Suprapubic skin (tissue), 4 donors: ENCODE data around the gene CLCNKB.

Source experiments
- POLR2A ChIP-seq, 2 donors: fragments of 450-650 bp; IDR thresholded peaks; one replicate each; pipeline ENCODE4 v1.6.1; 2017; ENCODE audit warnings: antibody characterized with exemption in 2 of 2, mild to moderate bottlenecking in 2 of 2, moderate library complexity in 2 of 2
- POLR2AphosphoS5 ChIP-seq, 3 donors: sonication (generic); formaldehyde crosslinking; IDR thresholded peaks; one replicate each; pipeline ENCODE4 v1.6.1; 2017; ENCODE audit warnings: antibody characterized with exemption in 3 of 3
- TF ChIP-seq, protein P1 (sequence below), 2 donors: fragments of 200-600 bp in 1 of 2; fragments of 450-650 bp in 1 of 2; sonication (generic) in 1 of 2; IDR thresholded peaks; one replicate each; pipeline ENCODE4 v1.5.1; 2016 to 2019; ENCODE audit warnings: antibody characterized with exemption in 2 of 2, mild to moderate bottlenecking in 1 of 2, moderate library complexity in 1 of 2

DNA sequence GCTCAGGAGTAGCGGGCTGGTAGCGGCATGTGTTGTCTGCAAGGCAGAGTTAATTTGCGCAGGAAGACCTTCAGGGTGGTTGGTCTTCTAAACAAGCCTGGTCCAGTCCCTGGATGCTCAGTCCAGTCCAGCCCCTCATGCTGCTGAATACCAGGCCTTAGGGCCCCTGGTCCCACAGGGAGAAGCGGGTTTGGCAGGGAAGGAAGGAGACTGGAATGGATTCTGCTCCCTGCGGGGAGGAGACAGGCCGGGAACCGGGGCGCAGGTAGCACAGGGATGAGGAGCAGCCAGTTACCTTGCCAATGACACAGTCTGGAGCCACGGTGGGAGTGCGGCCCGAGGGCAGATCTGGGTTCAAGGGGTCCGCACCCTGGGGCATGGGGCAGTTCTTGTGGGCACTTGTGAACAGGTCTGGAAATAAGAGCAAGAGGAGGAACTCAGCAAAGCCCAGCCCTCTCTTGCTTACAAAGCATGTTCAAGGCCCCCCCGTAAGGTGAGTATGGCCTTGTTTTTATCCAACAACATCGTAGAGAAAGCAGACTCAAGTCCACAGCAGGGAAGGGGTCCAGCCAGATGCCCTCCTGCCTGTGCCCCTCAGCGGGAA is 19.7 kb downstream of the CLCNKB start:
- TF ChIP-seq, protein P1, sequence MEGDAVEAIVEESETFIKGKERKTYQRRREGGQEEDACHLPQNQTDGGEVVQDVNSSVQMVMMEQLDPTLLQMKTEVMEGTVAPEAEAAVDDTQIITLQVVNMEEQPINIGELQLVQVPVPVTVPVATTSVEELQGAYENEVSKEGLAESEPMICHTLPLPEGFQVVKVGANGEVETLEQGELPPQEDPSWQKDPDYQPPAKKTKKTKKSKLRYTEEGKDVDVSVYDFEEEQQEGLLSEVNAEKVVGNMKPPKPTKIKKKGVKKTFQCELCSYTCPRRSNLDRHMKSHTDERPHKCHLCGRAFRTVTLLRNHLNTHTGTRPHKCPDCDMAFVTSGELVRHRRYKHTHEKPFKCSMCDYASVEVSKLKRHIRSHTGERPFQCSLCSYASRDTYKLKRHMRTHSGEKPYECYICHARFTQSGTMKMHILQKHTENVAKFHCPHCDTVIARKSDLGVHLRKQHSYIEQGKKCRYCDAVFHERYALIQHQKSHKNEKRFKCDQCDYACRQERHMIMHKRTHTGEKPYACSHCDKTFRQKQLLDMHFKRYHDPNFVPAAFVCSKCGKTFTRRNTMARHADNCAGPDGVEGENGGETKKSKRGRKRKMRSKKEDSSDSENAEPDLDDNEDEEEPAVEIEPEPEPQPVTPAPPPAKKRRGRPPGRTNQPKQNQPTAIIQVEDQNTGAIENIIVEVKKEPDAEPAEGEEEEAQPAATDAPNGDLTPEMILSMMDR (IDR thresholded peaks at IDR 0.05): no peak
- TF ChIP-seq POLR2AphosphoS5 (IDR thresholded peaks at IDR 0.05): no peak
- no peak for TF ChIP-seq POLR2A (IDR thresholded peaks at IDR 0.05)
